ENCODE measurements around the gene MEIS2.

DNA sequence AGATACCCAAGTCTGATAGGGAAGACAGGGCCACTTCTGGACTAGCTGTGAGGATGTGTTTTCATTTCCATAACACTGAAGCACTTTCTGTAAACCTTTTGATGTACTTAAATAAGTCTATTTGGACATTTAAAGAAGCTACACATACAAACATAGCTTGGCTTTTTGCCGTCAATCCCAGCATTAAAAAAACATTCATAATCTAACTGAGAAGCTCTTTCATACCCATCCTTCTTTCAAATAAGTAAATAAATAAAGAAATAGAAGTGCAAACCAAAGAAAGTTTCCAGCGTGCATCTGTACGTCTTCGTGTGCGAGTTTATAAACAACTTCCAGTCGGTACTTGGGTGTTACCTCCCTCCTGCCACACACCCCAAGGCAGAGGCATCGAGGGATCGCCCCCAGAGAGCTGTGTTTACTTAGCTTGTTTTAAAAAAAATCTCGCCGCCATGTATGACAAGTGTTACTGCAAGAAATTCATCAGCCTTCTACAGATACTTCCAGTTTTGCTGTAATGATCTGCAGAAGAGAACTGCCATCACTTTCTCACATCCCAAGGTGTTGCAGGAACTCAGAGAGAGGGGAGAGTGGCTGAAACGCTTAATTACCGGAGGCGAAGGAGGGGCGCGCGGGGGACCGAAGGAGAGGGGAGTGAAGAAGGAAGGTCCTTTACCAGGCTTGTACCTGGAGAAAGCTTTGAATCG is 9.0 kb upstream of the MEIS2 start:
- TF ChIP-seq SUZ12 (IDR thresholded peaks at IDR 0.05) (no peak), SP1 (IDR thresholded peaks at IDR 0.05) (no peak), FOXA1 (IDR thresholded peaks at IDR 0.05) (no peak), BHLHE40 (IDR thresholded peaks at IDR 0.05; ENCODE audit: borderline replicate concordance) (no peak), NFRKB (IDR thresholded peaks at IDR 0.05) (no peak), FOXK2 (IDR thresholded peaks at IDR 0.05) (no peak), HDGF (IDR thresholded peaks at IDR 0.05; ENCODE audit: borderline replicate concordance) (no peak), FOXM1 (IDR thresholded peaks at IDR 0.05; ENCODE audit: borderline replicate concordance) (no peak), ARNT (IDR thresholded peaks at IDR 0.05) (no peak)

Data from HEK293T (cell line).